Camera-type eye (tissue), 1 donor: ENCODE data around the gene AP3M1. TPM values are rescaled to one million over a fixed set of nuclear protein-coding genes. Genes with fewer than 3 reads are reported as not detected.

ENCODE experiments used
- total RNA-seq: library from RNA; depleted of rRNA; stranded (reverse); fragments of >200 nt; gene quantifications from one replicate; pipeline ENCODE4 v1.2.3, GENCODE V29; 2014

The AP3M1 gene
- total RNA-seq = 51.2 TPM

GRCh38 chr10:74150204-74150989 is at the start of gene AP3M1:
Gene AP3M1, minus strand, starts transcription at chr10:74150828. Its CDS starts 12,449 bp downstream, at chr10:74138379.

DNA sequence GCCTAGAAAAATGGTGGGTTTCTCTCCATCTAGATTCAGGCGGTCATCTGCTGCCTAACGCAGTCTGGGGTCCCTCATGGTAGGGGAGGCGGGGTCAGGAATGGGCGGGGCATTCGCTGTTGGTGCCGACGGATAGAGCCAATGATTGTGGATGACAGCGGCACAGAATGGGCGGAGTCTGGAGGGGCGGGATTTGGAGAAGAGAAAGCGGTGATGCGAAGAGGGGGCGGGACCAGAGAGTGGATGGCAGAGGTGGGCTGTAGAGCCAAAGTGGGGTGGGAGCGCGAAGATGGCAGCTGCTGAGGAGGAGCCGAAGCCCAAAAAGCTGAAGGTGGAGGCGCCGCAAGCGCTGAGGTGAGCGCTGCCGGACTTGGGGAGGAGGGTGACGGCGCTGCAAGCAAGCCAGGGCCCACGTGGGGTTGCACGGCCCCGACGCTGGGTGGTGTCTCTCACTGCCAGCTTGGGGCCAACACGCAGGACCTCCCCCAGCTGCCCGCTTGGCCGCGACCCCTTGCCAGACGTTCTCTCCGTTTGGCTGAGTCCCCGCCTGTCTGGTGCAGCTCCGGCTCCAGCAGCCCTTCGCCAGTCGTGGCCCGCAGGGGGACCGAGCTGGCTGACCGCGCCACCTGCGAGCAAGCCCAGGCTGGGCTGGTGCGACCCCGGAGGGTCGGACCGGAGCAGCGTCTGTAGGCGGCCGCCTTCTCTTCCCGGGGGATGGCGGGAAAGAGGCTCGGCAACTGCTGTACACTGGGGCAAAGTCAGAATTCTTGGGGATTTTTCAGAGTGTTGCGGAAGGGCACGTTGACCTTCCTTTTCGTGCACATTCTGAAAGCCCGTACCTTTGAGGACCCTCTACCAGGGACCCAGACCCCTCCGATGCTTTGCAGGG is 606 bp upstream of the AP3M1 start, which contains the start of gene ADK:
TSS of gene ADK (plus strand) at position 232 of the 889 bp plus-strand sequence. CDS start at position 290, 58 bp downstream.

Other genes with a start within 250 kb of the AP3M1 start
- 8.1 TPM for gene PLAU, start 239.7 kb downstream of the AP3M1 start, total RNA-seq
- gene VCL, start 152.7 kb downstream of the AP3M1 start, total RNA-seq = 99.8 TPM
- gene ADK, start 393 bp upstream of the AP3M1 start, total RNA-seq = 49.6 TPM